ENCODE results near the gene DDHD1.
"Not testable (repeated sequence)": the region's sequence is repeated elsewhere in the genome, so short reads cannot be mapped to it uniquely, and the experiment has no call there.

Gene DDHD1

GRCh38 chr14:53152887-53153701 is at the start of gene DDHD1:
DDHD1 (minus strand) TSS chr14:53153323; CDS start chr14:53153098, 225 bp downstream.
- DNase-seq = peak; percentile 23 to 87 (median 65)

- DNase-seq = no peak
Observed at GRCh38 chr14:53195949-53196348, 42.8 kb upstream of the DDHD1 start.

- no peak for DNase-seq
Observed at GRCh38 chr14:53193193-53193592, 40.1 kb upstream of the DDHD1 start.

GRCh38 chr14:53192052-53192760 is 39.1 kb upstream of the DDHD1 start:
- no peak for DNase-seq

- DNase-seq = no peak
Observed at GRCh38 chr14:53190938-53191337, 37.8 kb upstream of the DDHD1 start.

GRCh38 chr14:53187921-53188463 is 34.9 kb upstream of the DDHD1 start:
- DNase-seq = no peak

- no peak for DNase-seq
Observed at GRCh38 chr14:53186532-53186931, 33.4 kb upstream of the DDHD1 start.

- no peak for DNase-seq
Observed at GRCh38 chr14:53183611-53184010, 30.5 kb upstream of the DDHD1 start.

- DNase-seq = no peak
Observed at GRCh38 chr14:53183056-53183455, 29.9 kb upstream of the DDHD1 start.

GRCh38 chr14:53181463-53182081 is 28.4 kb upstream of the DDHD1 start:
- DNase-seq = not testable (repeated sequence)

GRCh38 chr14:53180272-53181221 is 27.4 kb upstream of the DDHD1 start:
- no peak for DNase-seq

GRCh38 chr14:53179486-53180005 is 26.4 kb upstream of the DDHD1 start:
- not testable (repeated sequence) for DNase-seq

- no peak for DNase-seq
Observed at GRCh38 chr14:53175375-53175774, 22.3 kb upstream of the DDHD1 start.

- DNase-seq = no peak
Observed at GRCh38 chr14:53174918-53175317, 21.8 kb upstream of the DDHD1 start.

GRCh38 chr14:53168786-53169185 is 15.7 kb upstream of the DDHD1 start:
- DNase-seq = no peak

GRCh38 chr14:53167602-53168328 is 14.6 kb upstream of the DDHD1 start:
- DNase-seq = no peak

- no peak for DNase-seq
Observed at GRCh38 chr14:53161758-53162435, 8.8 kb upstream of the DDHD1 start.

GRCh38 chr14:53156238-53156637 is 3.1 kb upstream of the DDHD1 start:
- no peak for DNase-seq

GRCh38 chr14:53153702-53154112 is 584 bp upstream of the DDHD1 start:
- no peak for DNase-seq
